NCI-H1417 treated with DMSO at 0.1 percent for 48 hours (cell line): Measurements from ENCODE around the gene SULF2.

ENCODE experiments used
- DNase-seq: peaks from one replicate; lab custom pipeline; 2025; lab: John Stamatoyannopoulos, UW

Gene SULF2

DNA sequence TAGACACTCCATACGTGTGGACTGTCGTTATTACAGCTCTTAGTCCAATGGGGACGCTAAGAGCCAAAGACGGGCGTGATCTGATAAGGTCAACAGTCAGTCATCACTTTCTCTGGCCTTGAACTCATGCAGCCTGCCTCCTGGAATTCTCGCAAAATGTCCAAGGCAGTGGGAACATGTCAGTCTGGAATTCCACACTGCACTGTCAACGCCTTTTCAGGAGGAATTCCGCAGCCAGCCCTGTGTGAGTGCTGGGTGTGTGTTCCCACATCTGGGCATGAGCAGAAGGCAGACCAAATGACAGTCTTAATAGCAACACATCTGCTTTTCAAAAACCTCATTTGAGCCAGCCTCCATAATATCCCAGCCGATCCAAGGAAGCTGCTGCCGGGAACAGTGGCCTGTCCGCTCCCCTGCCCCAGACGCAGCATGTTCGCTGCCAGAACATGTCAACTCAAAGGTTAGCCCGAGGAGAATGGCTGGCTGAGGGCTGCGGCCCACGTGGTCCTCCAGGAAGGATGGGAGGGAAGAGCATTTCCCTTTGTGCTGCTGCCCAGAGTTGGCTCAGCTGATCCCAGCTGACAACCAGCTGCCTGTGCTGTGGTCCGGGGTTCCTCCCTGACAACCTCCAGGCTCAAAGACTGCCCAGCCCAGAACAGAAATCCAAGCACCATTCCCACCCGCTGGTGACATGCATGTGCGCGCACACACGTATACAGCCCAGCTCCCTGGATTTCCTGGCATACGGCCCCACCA, 103.1 kb downstream of the SULF2 start:
- DNase-seq: no peak

DNA sequence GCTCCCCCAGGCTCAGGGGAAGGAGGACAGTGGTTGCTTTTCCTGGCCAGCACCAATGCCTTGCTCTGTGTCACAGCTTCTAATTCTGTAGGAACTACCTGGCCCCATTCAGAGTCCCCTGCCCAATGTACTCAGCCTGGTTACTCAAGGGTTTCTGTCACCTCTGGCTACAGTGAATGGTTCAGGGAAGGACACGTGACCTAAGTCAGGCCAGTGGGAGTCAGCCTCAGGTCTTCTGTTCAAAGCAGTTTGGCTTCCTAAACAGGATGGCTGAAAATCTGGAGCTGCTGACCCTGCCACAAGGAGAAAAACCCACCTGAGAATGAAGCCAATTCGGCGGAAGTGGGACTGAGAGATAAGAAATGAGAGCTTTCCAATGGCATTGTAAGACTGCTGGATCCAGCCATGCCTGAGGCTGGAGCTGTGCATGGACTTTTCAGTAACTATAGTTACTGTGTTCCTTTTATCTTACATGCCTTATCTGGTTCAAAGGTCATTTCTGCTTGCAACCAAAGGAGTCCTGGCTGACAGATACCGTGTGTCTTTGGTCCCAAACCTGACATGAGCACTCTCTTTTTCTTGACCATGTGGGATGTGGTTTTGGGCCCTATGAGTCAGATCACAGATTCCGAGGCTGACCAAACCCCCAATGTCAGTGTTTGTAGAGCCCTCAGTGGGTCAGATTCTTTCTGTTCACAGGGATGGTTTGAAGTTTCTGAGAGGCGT, 104.3 kb downstream of the SULF2 start:
- no peak for DNase-seq

DNA sequence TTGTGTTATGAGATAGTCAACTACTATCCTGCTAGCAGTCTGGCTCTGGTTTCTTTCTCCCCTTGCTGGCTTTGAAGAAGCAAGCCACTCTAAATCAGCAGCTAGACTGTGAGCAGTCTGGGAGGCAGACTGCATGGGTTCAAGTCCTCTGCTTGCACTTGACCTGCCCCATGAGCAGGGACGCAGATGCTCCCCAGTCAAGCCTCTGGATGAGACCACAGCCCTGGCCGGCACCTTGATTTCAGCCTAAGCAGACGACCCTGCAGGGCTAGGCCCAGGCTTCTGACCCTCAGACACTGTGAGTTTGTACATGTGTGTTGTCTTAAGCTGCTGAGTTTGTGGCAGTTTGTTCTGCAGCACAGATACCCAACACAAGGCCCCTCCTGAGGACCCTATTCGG, 105.8 kb downstream of the SULF2 start:
- DNase-seq: no peak

DNA sequence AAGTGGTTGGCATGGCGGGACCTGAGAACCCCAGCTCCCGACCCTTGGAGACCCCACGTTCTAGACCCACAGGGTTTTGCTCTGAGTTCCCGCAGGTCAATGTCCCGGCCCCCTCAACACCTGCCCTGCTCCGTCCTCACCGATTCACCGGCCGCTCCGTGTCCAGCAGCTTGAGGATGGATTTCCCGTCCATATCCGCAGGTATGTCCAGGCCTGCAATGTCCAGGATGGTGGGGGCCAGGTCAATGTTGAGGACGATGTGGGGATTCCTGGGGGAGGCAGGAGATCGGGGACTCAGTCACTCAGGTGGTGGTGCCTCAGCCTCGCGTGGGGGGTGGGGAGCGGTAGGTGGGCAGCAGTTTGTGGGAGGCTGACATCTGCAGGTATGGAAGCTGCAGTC, 106.7 kb downstream of the SULF2 start:
- no peak for DNase-seq

- no peak for DNase-seq
Observed at GRCh38 chr20:47677635-47678453, 107.4 kb downstream of the SULF2 start.

DNA sequence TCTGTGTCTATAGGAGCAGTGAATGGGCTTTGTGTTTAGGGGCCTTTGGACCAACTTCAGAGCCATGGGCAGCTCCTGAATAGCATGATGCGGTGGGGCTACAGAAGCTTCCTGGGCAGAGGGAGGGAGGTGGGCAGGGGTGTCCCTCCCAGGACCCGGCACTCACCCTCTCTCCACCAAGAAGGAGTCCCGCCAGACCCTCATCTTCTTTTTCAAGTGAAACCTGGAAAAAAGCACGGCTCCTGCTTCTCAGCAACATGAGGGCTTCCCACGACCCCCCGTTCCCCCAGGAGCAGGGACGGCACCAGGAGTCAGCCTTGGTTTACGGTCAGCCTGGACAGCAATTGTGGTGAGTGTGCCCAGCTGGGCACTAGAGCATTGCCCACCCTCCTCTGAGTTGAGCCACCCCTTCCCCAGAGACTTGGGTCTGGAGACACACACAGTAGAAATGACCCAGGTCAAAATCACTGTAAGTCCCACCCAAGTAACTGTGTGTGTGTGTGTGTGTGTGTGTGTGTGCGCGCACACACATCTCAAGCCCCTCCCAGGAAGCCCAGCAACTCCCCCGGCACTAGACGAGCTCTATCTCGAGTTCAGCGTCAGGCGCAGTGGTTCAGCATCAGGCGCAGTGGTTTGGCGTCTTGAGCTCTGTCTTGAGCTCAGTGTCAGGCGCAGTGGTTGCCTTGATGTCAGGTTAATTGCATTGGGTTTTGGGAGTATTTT, 108.2 kb downstream of the SULF2 start:
- DNase-seq: no peak

DNA sequence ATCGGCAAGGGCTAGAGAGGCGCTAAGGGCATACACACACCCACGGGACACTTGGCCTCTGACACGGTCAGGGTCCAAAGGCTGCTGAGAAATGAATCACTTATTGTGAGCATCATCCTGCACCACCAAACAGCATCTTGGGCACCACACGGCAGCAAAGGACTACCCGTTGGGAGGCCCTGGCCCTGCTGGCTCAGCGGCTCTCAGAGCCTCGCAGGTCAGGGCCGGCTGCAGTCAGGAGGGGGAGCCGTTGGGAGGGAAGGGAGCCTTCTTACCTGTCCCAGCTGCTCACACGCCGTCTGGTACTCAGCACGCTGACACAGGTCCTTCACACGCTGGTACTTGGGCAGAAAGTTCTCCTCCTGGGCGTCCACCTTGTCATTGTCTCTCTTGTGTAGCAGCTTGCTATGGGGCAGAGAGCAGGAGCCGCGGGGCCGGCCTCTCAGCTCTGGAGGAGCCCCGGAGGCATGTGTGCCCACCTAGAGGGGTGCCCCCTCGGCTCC, 109.0 kb downstream of the SULF2 start:
- DNase-seq: no peak

DNA sequence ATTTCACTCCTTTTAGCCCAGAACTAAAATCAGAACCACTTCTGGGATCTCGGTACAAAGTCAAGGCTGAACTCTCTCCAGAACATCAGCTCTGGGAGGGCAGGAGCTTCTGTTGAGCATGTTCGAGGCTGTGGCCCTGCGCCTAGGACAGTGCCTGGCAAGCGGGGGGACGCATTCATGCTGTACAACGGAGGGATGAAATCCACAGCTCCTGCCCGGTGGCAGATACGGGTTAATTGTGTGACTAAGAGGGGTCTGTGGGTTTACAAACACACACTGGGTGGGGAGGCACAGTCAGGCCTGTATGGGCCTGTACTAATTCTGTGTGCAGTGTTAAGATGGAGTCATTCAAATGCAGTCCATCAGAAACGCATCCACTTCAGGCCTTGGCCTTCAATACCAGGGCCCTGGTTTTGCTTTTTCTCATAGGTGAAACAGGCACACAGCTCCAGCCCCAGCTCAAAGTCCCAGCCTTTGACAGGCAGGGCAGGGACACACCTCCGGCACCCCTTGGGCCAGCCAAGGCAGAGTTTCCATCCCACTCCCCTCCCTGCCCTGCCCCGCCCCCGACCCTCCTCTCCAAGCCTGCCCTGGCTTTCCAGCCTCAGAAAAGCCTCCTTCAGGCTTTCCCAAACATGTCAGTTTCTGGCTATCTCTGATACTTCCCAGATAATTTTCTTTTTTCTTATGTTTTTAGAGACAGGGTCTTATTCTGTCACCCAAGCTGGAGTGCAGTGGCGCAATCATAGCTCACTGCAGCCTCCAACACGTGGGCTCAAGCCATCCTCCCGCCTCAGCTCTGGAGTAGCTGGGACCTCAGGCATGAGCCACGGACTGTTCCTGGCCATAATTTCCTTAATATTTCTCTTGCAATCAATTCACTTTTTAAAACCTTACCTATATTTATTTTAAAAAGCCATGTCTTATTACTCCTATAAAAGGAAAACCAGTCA, 109.8 kb downstream of the SULF2 start:
- DNase-seq: no peak

DNA sequence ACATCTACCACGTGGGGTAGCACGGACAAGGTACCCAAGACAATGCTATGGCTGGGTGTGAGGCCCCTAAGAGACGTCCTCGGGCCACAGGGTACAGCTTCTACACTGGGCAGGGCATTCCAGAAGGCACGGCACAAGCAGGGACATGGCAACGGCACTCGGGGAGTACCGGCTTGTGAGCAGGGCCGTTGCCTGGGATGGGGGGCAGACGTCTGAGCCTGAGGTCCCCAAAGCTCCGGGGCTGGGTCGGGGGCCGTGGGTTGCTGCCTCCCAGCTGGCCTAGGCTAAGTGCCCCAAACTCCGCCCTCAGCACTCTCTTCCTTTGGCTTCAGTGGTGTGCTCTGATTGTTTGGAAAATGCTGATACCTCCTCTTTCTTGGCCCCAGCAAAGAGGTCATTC, 110.6 kb downstream of the SULF2 start:
- no peak for DNase-seq

DNA sequence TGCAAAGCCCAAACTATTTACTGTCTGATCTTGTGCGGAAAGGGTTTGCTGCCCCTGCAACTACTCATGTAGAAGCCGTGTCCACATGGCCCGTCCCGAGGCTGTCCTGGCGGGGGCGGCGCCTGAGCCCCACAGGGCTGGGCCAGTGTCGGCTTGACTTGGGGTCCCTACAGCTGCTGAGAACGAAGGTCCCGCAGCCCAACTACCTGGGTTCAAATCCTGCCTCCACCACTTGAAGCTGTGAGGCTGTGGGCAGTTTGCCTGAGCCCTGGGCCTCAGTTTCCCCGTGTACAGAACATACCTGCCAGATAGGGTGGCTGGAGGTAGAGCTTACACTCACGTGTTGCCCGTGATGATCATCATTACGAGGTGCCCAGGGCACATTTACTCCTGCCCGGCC, 111.1 kb downstream of the SULF2 start:
- DNase-seq: no peak

GRCh38 chr20:47673671-47673955, 111.7 kb downstream of the SULF2 start:
- no peak for DNase-seq

DNA sequence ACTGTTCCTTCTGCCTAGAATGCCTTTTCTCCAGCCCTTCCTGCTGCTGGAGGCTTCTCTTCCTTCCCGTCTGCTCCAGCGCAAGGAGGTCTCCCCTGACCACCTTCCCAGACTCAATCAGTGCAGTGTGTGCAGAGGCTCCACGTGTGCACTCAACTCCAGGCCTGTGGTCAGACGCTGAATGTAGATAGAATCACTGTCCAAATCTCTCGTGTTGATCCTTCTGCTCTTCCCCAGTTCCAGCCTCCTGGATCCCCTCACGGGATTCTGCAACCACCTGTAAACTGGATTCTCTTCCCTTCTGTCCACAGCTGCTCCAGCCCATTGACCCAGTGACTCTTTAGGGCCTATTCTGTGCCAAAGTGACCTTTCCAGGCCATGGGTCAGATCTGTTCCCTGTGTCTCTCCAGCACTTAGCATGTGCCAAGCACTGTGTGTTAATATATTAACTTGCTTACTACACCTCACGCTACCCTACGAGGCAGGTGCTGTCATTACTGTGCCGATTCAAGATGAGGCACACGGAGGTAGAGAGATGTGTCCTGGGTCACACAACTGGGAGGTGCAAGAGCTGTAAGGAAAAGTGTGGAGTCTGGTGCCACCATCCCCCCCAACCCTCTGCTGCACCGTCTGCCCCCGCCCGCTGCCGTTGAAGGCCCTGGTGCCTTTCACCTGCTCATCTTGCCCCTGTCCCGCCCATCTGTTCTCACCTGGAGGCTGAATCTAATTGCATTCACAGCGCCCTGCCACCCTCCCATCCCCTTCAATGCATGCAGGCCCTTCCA, 112.2 kb downstream of the SULF2 start:
- no peak for DNase-seq

GRCh38 chr20:47672166-47672565, 113.1 kb downstream of the SULF2 start:
- no peak for DNase-seq

DNA sequence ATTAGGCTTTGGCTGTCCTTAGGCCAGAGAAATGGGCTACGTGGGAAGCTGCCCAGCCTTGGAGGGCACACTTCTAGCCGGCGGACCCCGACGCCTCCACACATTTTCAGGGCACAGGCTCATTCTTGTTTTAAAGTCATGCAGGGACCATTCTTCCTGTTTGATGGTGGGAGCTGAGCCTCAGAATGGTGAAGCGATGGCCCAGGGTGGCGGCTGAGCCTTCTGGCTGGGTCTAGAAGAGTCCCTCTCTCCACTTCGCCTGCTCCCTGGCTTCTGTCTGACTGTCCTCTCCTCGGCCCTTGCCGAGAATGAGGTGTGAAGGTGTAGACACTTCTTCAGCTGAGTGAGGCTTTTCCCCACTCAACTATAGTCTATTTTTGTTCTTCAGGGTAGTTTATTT, 114.4 kb downstream of the SULF2 start:
- no peak for DNase-seq

DNA sequence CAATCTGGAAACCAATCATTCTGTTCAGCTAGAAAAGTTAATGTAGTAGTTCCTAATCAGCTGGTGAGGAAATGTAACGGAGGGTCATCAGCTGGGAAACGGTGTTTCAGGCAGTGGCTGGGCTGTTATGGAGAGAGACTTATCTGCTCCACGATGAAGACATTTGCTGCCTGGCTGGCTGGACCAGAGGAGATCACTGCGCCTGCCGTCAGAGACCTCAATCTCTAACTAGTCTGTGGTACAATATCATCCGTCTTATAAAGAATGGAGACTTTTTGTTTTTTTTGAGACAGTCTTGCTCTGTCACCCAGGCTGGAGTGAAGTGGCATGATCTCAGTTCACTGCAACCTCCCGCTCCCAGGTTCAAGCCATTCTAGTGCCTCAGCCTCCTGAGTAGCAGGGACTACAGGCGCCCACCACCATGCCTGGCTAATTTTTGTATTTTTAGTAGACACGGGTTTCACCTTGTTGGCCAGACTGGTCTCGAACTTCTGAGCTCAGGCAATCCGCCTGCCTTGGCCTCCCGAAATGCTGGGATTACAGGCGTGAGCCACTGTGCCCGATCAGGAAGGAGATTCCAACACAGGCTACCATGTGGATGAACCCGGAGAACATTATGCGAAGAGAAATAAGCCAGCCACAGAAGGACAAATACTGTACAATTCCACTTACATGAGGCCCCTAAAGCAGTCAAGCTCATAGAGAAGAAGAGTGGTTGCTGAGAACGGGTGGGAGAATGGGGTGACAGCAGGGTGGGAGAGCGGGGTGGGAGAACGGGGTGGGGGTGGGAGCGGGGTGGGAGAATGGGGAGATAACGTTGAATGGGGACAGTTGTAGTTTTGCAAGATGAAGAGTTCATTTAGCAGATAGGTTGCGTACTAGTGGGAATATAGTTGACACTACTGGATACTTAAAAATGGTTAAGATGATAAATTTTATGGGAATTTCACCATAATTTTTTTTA, 115.1 kb downstream of the SULF2 start:
- no peak for DNase-seq

GRCh38 chr20:47669489-47669888, 115.8 kb downstream of the SULF2 start:
- DNase-seq: no peak

DNA sequence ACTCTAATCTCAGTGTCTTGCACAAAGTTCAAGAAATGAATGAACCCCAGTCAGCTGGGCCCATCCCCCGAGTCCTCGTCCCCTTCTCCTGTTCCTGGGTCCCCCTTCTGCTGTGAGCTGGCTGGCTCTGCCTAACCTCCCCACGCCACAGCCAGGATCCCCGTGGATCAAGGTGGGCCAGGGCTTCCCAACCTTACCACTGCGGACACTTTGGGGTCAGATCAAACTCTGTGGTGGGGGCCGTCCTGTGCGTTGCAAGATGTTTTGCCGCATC, 116.2 kb downstream of the SULF2 start:
- no peak for DNase-seq

- no peak for DNase-seq
Observed at GRCh38 chr20:47668313-47669151, 116.7 kb downstream of the SULF2 start.
